ENCODE measurements around the gene ZKSCAN2. TPM values are rescaled to one million over a fixed set of nuclear protein-coding genes. Genes with fewer than 3 reads are reported as not detected.

ZKSCAN2 gene
- total and polyA plus RNA-seq, 2 experiments from 2014 or later = 1.2 to 2.3 TPM

GRCh38 chr16:25199457-25199856, 58.2 kb downstream of the ZKSCAN2 start:
- Histone ChIP-seq H4K20me1 (ENCODE audit: insufficient read depth) (no peaks in the 10 kb centered on the region), H3K4me1 (ENCODE audit: insufficient read depth) (0 out of 2 replicates have a peak, but pooled peaks cover 8% of the 10 kb centered on the region), H3K9me2 (ENCODE audit: insufficient read depth) (no peaks in the 10 kb centered on the region), H3K27ac (no peak overlapping the region), H3K27me3 (replicated peaks; ENCODE audit: insufficient read depth) (no peaks in the 10 kb centered on the region), H3K79me2 (ENCODE audit: insufficient read depth) (no peaks in the 10 kb centered on the region), H3K9me3 (ENCODE audit: low read depth) (no peaks in the 10 kb centered on the region), H3K9ac (no peak overlapping the region), H2AFZ (no peak overlapping the region), H3K4me2 (ENCODE audit: unreplicated experiment) (no peak overlapping the region), H3K36me3 (ENCODE audit: low read depth) (no peaks in the 10 kb centered on the region), H3F3A (ENCODE audit: insufficient read depth) (no peaks in the 10 kb centered on the region), H3K4me3 (no peak overlapping the region)
- in situ Hi-C loops (cut with MboI) = no loop called here
- 76 to 85% methylated on average over 7 of the region's 7 CpGs for WGBS, 2 experiments (ENCODE audit: low coverage in 1 of 2, low lambda C conversion rate in 2 of 2, missing lambda C conversion rate in 2 of 2)
- TF ChIP-seq EZH2 (IDR thresholded peaks at IDR 0.05; ENCODE audit: insufficient read depth, poor library complexity, severe bottlenecking) (no peak), EZH2phosphoT487 (IDR thresholded peaks at IDR 0.05; ENCODE audit: insufficient read depth, low read depth) (no peak)
- no peak for DNase-seq

GRCh38 chr16:25198021-25198420, 59.6 kb downstream of the ZKSCAN2 start:
- Histone ChIP-seq H3K27ac (no peak overlapping the region), H3K4me2 (ENCODE audit: unreplicated experiment) (no peak overlapping the region), H3F3A (ENCODE audit: insufficient read depth) (no peaks in the 10 kb centered on the region), H3K9me3 (ENCODE audit: low read depth) (no peaks in the 10 kb centered on the region), H3K79me2 (ENCODE audit: insufficient read depth) (no peaks in the 10 kb centered on the region), H4K20me1 (ENCODE audit: insufficient read depth) (no peaks in the 10 kb centered on the region), H2AFZ (no peak overlapping the region), H3K4me1 (ENCODE audit: insufficient read depth) (0 out of 2 replicates have a peak, but pooled peaks cover 8% of the 10 kb centered on the region), H3K4me3 (no peak overlapping the region), H3K27me3 (replicated peaks; ENCODE audit: insufficient read depth) (no peaks in the 10 kb centered on the region), H3K9me2 (ENCODE audit: insufficient read depth) (no peaks in the 10 kb centered on the region), H3K9ac (no peak overlapping the region), H3K36me3 (ENCODE audit: low read depth) (no peaks in the 10 kb centered on the region)
- 4% methylated on average over 4 of the region's 4 CpGs for WGBS, 2 experiments (ENCODE audit: low coverage in 1 of 2, low lambda C conversion rate in 2 of 2, missing lambda C conversion rate in 2 of 2)
- in situ Hi-C loops (cut with MboI) = no loop called here
- TF ChIP-seq EZH2 (IDR thresholded peaks at IDR 0.05; ENCODE audit: insufficient read depth, poor library complexity, severe bottlenecking) (no peak), EZH2phosphoT487 (IDR thresholded peaks at IDR 0.05; ENCODE audit: insufficient read depth, low read depth) (no peak)
- DNase-seq = peak; percentile 61

- in situ Hi-C loops (cut with MboI) = no loop called here
- Histone ChIP-seq H3K9ac (no peak overlapping the region), H4K20me1 (ENCODE audit: insufficient read depth) (no peaks in the 10 kb centered on the region), H3K27me3 (replicated peaks; ENCODE audit: insufficient read depth) (no peaks in the 10 kb centered on the region), H3K36me3 (ENCODE audit: low read depth) (no peaks in the 10 kb centered on the region), H3K9me3 (ENCODE audit: low read depth) (no peaks in the 10 kb centered on the region), H3K4me2 (ENCODE audit: unreplicated experiment) (no peak overlapping the region), H3K9me2 (ENCODE audit: insufficient read depth) (no peaks in the 10 kb centered on the region), H3K4me3 (no peak overlapping the region), H2AFZ (no peak overlapping the region), H3K27ac (no peak overlapping the region), H3K79me2 (ENCODE audit: insufficient read depth) (no peaks in the 10 kb centered on the region), H3F3A (ENCODE audit: insufficient read depth) (no peaks in the 10 kb centered on the region), H3K4me1 (ENCODE audit: insufficient read depth) (0 out of 2 replicates have a peak, but pooled peaks cover 8% of the 10 kb centered on the region)
- no peak for DNase-seq
- TF ChIP-seq EZH2phosphoT487 (IDR thresholded peaks at IDR 0.05; ENCODE audit: insufficient read depth, low read depth) = no peak
- 77 to 78% methylated on average over 7 of the region's 7 CpGs for WGBS, 2 experiments (ENCODE audit: low coverage in 1 of 2, low lambda C conversion rate in 2 of 2, missing lambda C conversion rate in 2 of 2)
These were observed 63.3 kb downstream of the ZKSCAN2 start for GRCh38 chr16:25194273-25194878.

- in situ Hi-C loops (cut with MboI) = no loop called here
- Histone ChIP-seq H3K4me3 (no peak overlapping the region), H3F3A (ENCODE audit: insufficient read depth) (no peaks in the 10 kb centered on the region), H3K4me2 (ENCODE audit: unreplicated experiment) (no peak overlapping the region), H3K27ac (no peak overlapping the region), H3K27me3 (replicated peaks; ENCODE audit: insufficient read depth) (no peaks in the 10 kb centered on the region), H3K4me1 (ENCODE audit: insufficient read depth) (no peaks in the 10 kb centered on the region), H4K20me1 (ENCODE audit: insufficient read depth) (no peaks in the 10 kb centered on the region), H3K9me3 (ENCODE audit: low read depth) (no peaks in the 10 kb centered on the region), H2AFZ (no peak overlapping the region), H3K9ac (no peak overlapping the region), H3K9me2 (ENCODE audit: insufficient read depth) (no peaks in the 10 kb centered on the region), H3K79me2 (ENCODE audit: insufficient read depth) (no peaks in the 10 kb centered on the region), H3K36me3 (ENCODE audit: low read depth) (no peaks in the 10 kb centered on the region)
- DNase-seq = peak; percentile 59
- WGBS, 2 experiments (ENCODE audit: low coverage in 1 of 2, low lambda C conversion rate in 2 of 2, missing lambda C conversion rate in 2 of 2) = 21 to 24% methylated on average over 6 of the region's 6 CpGs
- TF ChIP-seq EZH2 (IDR thresholded peaks at IDR 0.05; ENCODE audit: insufficient read depth, poor library complexity, severe bottlenecking) = no peak
- TF ChIP-seq EZH2phosphoT487 (IDR thresholded peaks at IDR 0.05; ENCODE audit: insufficient read depth, low read depth) = no peak
These were observed 65.5 kb downstream of the ZKSCAN2 start for GRCh38 chr16:25192096-25192495.

All from GM23248 (cell line).